Neural progenitor cell (in vitro differentiated cells): Measurements from ENCODE around the gene MGLL. TPM values are rescaled to one million over a fixed set of nuclear protein-coding genes. Genes with fewer than 3 reads are reported as not detected.
A peak's percentile ranks its signal among the peaks of the same experiment; 100 is the strongest.

Source experiments
- DNase-seq: peaks from one replicate; pipeline ENCODE4 v3.0.0-alpha.2; 2016; ENCODE audit warnings: low spot score
- H2AFZ ChIP-seq: fragments of 200-600 bp; sonication (generic); replicated peaks from 2 replicates; pipeline ENCODE4 v1.6.1; 2016; ENCODE audit warnings: antibody characterized with exemption
- H3F3A ChIP-seq: fragments of 200-600 bp; sonication (generic); 2 replicates; pipeline ENCODE4 v1.6.1; 2016; ENCODE audit warnings: antibody characterized with exemption, low read depth
- H3K27ac ChIP-seq: fragments of 200-600 bp; sonication (generic); 2 replicates; pipeline ENCODE4 v1.5.1; 2016; ENCODE audit warnings: mild to moderate bottlenecking
- H3K27me3 ChIP-seq: fragments of 200-600 bp; sonication (generic); 2 replicates; pipeline ENCODE4 v1.6.1; 2016; ENCODE audit warnings: mild to moderate bottlenecking, moderate library complexity
- H3K36me3 ChIP-seq: fragments of 200-600 bp; sonication (generic); 2 replicates; pipeline ENCODE4 v1.5.1; 2016
- H3K4me1 ChIP-seq: fragments of 200-600 bp; sonication (generic); 2 replicates; pipeline ENCODE4 v1.6.1; 2016; ENCODE audit warnings: mixed run types
- H3K4me2 ChIP-seq: fragments of 200-600 bp; sonication (generic); 2 replicates; pipeline ENCODE4 v1.6.1; 2016
- H3K4me3 ChIP-seq: fragments of 200-600 bp; sonication (generic); 2 replicates; pipeline ENCODE4 v1.5.1; 2016
- H3K79me2 ChIP-seq: fragments of 200-600 bp; sonication (generic); 2 replicates; pipeline ENCODE4 v1.6.1; 2016; ENCODE audit warnings: low read depth
- H3K9ac ChIP-seq: fragments of 200-600 bp; sonication (generic); 2 replicates; pipeline ENCODE4 v1.6.1; 2016
- H3K9me3 ChIP-seq: fragments of 200-600 bp; sonication (generic); 2 replicates; pipeline ENCODE4 v1.5.1; 2016; ENCODE audit warnings: low read depth
- H4K20me1 ChIP-seq: fragments of 200-600 bp; sonication (generic); 2 replicates; pipeline ENCODE4 v1.6.1; 2016; ENCODE audit warnings: low read depth
- H3K27ac Mint-ChIP-seq: 3 replicates; pipeline ENCODE4 v1.8.0; 2021; ENCODE audit warnings: mixed read lengths
- H3K27me3 Mint-ChIP-seq: 2 replicates; pipeline ENCODE4 v1.8.0; 2022; ENCODE audit warnings: low read depth, mild to moderate bottlenecking, inconsistent platforms, moderate library complexity, mixed read lengths; ENCODE audit not compliant: insufficient read depth
- H3K36me3 Mint-ChIP-seq: 3 replicates; pipeline ENCODE4 v1.8.0; 2021; ENCODE audit warnings: mixed read lengths
- H3K4me1 Mint-ChIP-seq: 3 replicates; pipeline ENCODE4 v1.8.0; 2021; ENCODE audit warnings: mixed read lengths
- H3K4me3 Mint-ChIP-seq: 3 replicates; pipeline ENCODE4 v1.8.0; 2021; ENCODE audit warnings: mild to moderate bottlenecking, moderate library complexity, mixed read lengths
- H3K9me3 Mint-ChIP-seq: 3 replicates; pipeline ENCODE4 v1.8.0; 2020; ENCODE audit warnings: mixed read lengths
- EZH2 ChIP-seq: fragments of 200-600 bp; sonication (generic); IDR thresholded peaks from 2 replicates; pipeline ENCODE4 v1.6.1; 2017; ENCODE audit warnings: antibody characterized with exemption, mild to moderate bottlenecking, moderate library complexity
- EZH2phosphoT487 ChIP-seq: fragments of 200-600 bp; sonication (generic); IDR thresholded peaks from 2 replicates; pipeline ENCODE4 v1.6.1; 2017; ENCODE audit warnings: antibody characterized with exemption
- total RNA-seq: library from RNA; depleted of rRNA; stranded (reverse); fragments of >200 nt; gene quantifications from 2 replicates; pipeline ENCODE4 v1.2.3, GENCODE V29; 2015; ENCODE audit warnings: low replicate concordance
- TF ChIP-seq, protein P1 (sequence below): fragments of 200-600 bp; sonication (generic); IDR thresholded peaks from 2 replicates; pipeline ENCODE4 v1.5.1; 2017; ENCODE audit warnings: antibody characterized with exemption, mild to moderate bottlenecking

MGLL gene
- total RNA-seq, 1 donor from 2014 or later = 0.15 TPM

DNA sequence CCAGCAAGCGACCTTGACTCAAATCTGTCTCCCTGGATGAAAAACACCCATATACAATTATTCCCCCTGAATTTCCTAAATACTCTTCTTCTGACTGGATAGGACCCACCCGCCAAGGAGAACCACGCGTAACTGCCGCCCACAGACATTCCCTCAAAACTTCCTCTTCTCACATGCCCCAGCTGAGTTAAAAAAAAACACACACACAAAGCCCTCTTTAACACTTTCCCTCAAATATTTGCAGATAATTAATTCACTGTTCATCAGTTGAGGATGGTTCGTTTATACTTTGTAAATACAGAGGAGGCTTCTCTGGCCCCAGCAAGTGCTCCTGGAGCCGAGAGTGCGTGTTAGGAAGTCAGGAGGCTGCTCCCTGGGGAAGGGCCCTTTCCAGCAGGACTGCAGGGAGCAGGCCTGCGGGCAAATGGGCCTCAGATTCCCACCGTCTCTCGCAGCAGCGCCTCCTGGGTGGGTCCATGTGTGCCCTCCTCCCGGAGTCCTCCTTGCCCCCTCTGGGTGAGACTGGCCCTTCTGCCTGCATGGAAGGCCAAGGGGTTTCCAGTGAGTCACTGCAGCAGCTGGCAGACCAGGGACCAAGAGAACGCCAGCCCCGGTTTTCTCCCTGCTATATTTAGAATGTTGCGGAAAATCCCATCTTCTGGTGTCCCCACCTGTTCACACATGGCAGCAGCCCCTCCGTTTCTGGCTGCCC lies 46.8 kb downstream of the MGLL start:
- Histone ChIP-seq H3K4me2 (no peak overlapping the region), H3F3A (no peaks in the 10 kb centered on the region), H3K9me3 (no peaks in the 10 kb centered on the region), H3K79me2 (no peaks in the 10 kb centered on the region), H3K27me3 (no peaks in the 10 kb centered on the region), H3K4me3 (no peak overlapping the region), H4K20me1 (no peaks in the 10 kb centered on the region), H3K27ac (no peak overlapping the region), H3K9ac (no peak overlapping the region), H2AFZ (no peak overlapping the region), H3K36me3 (no peaks in the 10 kb centered on the region), H3K4me1 (no peaks in the 10 kb centered on the region)
- TF ChIP-seq, protein P1, sequence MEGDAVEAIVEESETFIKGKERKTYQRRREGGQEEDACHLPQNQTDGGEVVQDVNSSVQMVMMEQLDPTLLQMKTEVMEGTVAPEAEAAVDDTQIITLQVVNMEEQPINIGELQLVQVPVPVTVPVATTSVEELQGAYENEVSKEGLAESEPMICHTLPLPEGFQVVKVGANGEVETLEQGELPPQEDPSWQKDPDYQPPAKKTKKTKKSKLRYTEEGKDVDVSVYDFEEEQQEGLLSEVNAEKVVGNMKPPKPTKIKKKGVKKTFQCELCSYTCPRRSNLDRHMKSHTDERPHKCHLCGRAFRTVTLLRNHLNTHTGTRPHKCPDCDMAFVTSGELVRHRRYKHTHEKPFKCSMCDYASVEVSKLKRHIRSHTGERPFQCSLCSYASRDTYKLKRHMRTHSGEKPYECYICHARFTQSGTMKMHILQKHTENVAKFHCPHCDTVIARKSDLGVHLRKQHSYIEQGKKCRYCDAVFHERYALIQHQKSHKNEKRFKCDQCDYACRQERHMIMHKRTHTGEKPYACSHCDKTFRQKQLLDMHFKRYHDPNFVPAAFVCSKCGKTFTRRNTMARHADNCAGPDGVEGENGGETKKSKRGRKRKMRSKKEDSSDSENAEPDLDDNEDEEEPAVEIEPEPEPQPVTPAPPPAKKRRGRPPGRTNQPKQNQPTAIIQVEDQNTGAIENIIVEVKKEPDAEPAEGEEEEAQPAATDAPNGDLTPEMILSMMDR = no peak
- TF ChIP-seq EZH2 (no peak), EZH2phosphoT487 (no peak)
- H3K27me3 Mint-ChIP-seq = peaks cover 8% of the 10 kb centered on the region
- no peaks in the 10 kb centered on the region for H3K36me3 Mint-ChIP-seq
- H3K4me3 Mint-ChIP-seq = peak overlapping the region; percentile 6
- H3K9me3 Mint-ChIP-seq = peaks cover 5% of the 10 kb centered on the region
- no peak overlapping the region for H3K27ac Mint-ChIP-seq
- no peak for DNase-seq
- H3K4me1 Mint-ChIP-seq = peaks cover 20% of the 10 kb centered on the region

DNA sequence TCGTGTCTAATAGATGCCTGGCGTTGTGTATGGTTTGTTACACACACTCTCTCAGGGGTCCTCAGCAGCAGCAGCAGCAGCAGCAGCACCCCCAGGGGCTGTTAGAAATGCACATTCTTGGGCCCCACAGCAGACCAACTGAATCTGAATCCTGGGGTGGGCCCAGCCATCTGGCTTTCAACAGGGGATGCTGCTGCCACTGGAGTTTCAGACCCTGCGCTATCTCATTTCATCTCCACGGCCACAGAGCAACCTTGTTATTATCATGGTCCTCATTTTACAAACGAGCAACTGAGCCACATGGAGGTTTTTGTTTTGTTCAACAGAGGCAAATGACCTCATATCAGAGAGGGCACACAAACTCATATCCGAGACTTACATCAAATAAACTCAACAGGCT lies 47.7 kb downstream of the MGLL start:
- Histone ChIP-seq H2AFZ (no peak overlapping the region), H4K20me1 (no peaks in the 10 kb centered on the region), H3K9me3 (no peaks in the 10 kb centered on the region), H3K27me3 (no peaks in the 10 kb centered on the region), H3K4me1 (no peaks in the 10 kb centered on the region), H3F3A (no peaks in the 10 kb centered on the region), H3K4me3 (no peak overlapping the region), H3K27ac (no peak overlapping the region), H3K79me2 (no peaks in the 10 kb centered on the region), H3K9ac (no peak overlapping the region), H3K4me2 (no peak overlapping the region), H3K36me3 (no peaks in the 10 kb centered on the region)
- H3K36me3 Mint-ChIP-seq = no peaks in the 10 kb centered on the region
- DNase-seq = no peak
- H3K27me3 Mint-ChIP-seq = peaks cover 11% of the 10 kb centered on the region
- H3K27ac Mint-ChIP-seq = no peak overlapping the region
- TF ChIP-seq EZH2 (no peak), EZH2phosphoT487 (no peak)
- TF ChIP-seq, protein P1 = no peak
- no peak overlapping the region for H3K4me3 Mint-ChIP-seq
- H3K9me3 Mint-ChIP-seq = peaks cover 5% of the 10 kb centered on the region
- H3K4me1 Mint-ChIP-seq = peaks cover 20% of the 10 kb centered on the region

DNA sequence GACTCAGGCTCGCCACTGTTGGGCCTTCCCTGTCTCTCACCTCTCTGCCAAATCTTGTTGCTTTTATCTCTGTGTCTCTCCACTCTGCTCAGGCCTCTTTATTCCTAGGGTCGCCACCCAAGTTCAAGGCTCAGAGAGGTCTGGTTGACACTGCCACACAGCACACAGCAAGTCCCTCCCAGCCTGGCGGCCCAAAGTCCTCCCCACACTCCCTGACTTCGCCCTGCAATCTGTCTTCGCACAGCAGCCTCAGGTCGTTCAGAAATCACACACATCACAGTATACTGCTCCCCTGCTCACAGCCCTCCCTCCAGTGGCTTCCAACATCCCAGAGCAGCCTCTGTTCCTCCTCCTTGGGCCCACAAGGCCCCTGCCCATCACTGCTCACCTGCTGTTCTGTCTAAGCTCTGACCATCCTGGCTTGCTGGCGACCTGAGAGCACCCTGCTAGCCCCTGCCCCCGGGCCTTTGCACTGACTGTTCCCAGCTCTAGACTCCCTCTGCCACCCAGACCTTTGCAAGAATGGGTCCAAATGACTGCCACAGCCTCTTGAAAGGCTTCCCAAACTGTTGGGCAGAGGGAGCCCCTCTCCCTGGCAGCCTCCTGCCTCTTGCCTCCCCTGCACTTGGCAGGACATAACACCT lies 48.4 kb downstream of the MGLL start:
- TF ChIP-seq EZH2phosphoT487 = no peak
- no peaks in the 10 kb centered on the region for H3K79me2 ChIP-seq

More for the DNA sequence above, 48.4 kb downstream of the MGLL start:
- peaks cover 5% of the 10 kb centered on the region for H3K9me3 Mint-ChIP-seq
- Histone ChIP-seq H3F3A (no peaks in the 10 kb centered on the region), H3K4me3 (no peak overlapping the region), H3K9me3 (no peaks in the 10 kb centered on the region), H3K4me2 (no peak overlapping the region), H2AFZ (no peak overlapping the region), H3K36me3 (no peaks in the 10 kb centered on the region), H3K4me1 (no peaks in the 10 kb centered on the region), H3K27ac (no peak overlapping the region), H3K27me3 (no peaks in the 10 kb centered on the region), H3K9ac (no peak overlapping the region), H4K20me1 (no peaks in the 10 kb centered on the region)
- no peak for DNase-seq
- no peaks in the 10 kb centered on the region for H3K36me3 Mint-ChIP-seq
- H3K4me3 Mint-ChIP-seq = no peak overlapping the region
- H3K27ac Mint-ChIP-seq = peak overlapping the region; percentile 46
- peaks cover 11% of the 10 kb centered on the region for H3K27me3 Mint-ChIP-seq
- peaks cover 20% of the 10 kb centered on the region for H3K4me1 Mint-ChIP-seq
